HUDEP-2 (cell line): ENCODE measurements around the gene SUCLG2.

Source experiments
- DNase-seq, 76 experiments: peaks; one replicate each; lab custom pipeline; 2025; ENCODE audit not compliant: unreplicated experiment in 76 of 76; lab: John Stamatoyannopoulos, UW

Gene SUCLG2

GRCh38 chr3:67463656-67464055, 190.8 kb downstream of the SUCLG2 start:
- no peak for DNase-seq

GRCh38 chr3:67462187-67462586, 192.2 kb downstream of the SUCLG2 start:
- no peak for DNase-seq

GRCh38 chr3:67461667-67462142, 192.7 kb downstream of the SUCLG2 start:
- DNase-seq, result no peak

GRCh38 chr3:67460841-67461510, 193.4 kb downstream of the SUCLG2 start:
- no peak for DNase-seq

- no peak for DNase-seq
These were observed 194.6 kb downstream of the SUCLG2 start for GRCh38 chr3:67459796-67460195.

- DNase-seq, result no peak
These were observed 195.4 kb downstream of the SUCLG2 start for GRCh38 chr3:67458896-67459530.

GRCh38 chr3:67458408-67458807, 196.0 kb downstream of the SUCLG2 start:
- no peak for DNase-seq

- no peak for DNase-seq
These were observed 200.8 kb downstream of the SUCLG2 start for GRCh38 chr3:67453628-67454027.

- no peak for DNase-seq
These were observed 204.3 kb downstream of the SUCLG2 start for GRCh38 chr3:67450153-67450552.

- no peak for DNase-seq
These were observed 207.0 kb downstream of the SUCLG2 start for GRCh38 chr3:67447393-67447792.

GRCh38 chr3:67437789-67438188, 216.6 kb downstream of the SUCLG2 start:
- no peak for DNase-seq

- DNase-seq, result no peak
These were observed 217.3 kb downstream of the SUCLG2 start for GRCh38 chr3:67437090-67437489.

GRCh38 chr3:67433109-67433508, 221.3 kb downstream of the SUCLG2 start:
- no peak for DNase-seq

GRCh38 chr3:67431887-67432286, 222.5 kb downstream of the SUCLG2 start:
- no peak for DNase-seq

- no peak for DNase-seq
These were observed 230.7 kb downstream of the SUCLG2 start for GRCh38 chr3:67423722-67424121.

- no peak for DNase-seq
These were observed 232.5 kb downstream of the SUCLG2 start for GRCh38 chr3:67421912-67422311.

- no peak for DNase-seq
These were observed 234.6 kb downstream of the SUCLG2 start for GRCh38 chr3:67419779-67420178.

- no peak for DNase-seq
These were observed 235.2 kb downstream of the SUCLG2 start for GRCh38 chr3:67419218-67419529.

- DNase-seq, result no peak
These were observed 235.8 kb downstream of the SUCLG2 start for GRCh38 chr3:67418426-67419217.

- no peak for DNase-seq
These were observed 237.7 kb downstream of the SUCLG2 start for GRCh38 chr3:67416703-67417102.

- DNase-seq, result no peak
These were observed 238.9 kb downstream of the SUCLG2 start for GRCh38 chr3:67415511-67415910.

- no peak for DNase-seq
These were observed 239.7 kb downstream of the SUCLG2 start for GRCh38 chr3:67414740-67415139.
